Measurements from ENCODE around the gene ZNF282.
"Not testable (repeated sequence)": the region's sequence is repeated elsewhere in the genome, so short reads cannot be mapped to it uniquely, and the experiment has no call there.

The ZNF282 gene

GRCh38 chr7:149226840-149227494 lies 31.6 kb downstream of the ZNF282 start:
- DNase-seq (ENCODE audit: low read depth), result no peak
- TF ChIP-seq CTCF (IDR thresholded peaks at IDR 0.05; ENCODE audit: control insufficient read depth, insufficient read depth, low read depth, low read length, missing control alignments), result no peak
- H3K4me3 ChIP-seq (ENCODE audit: control insufficient read depth, low read depth, low read length), result no peak overlapping the region

GRCh38 chr7:149228831-149229471 lies 33.6 kb downstream of the ZNF282 start:
- TF ChIP-seq CTCF (IDR thresholded peaks at IDR 0.05; ENCODE audit: control insufficient read depth, insufficient read depth, low read depth, low read length, missing control alignments), result no peak
- no peak for DNase-seq (ENCODE audit: low read depth)
- no peak overlapping the region for H3K4me3 ChIP-seq (ENCODE audit: control insufficient read depth, low read depth, low read length)

- no peak for DNase-seq (ENCODE audit: low read depth)
- no peak for TF ChIP-seq CTCF (IDR thresholded peaks at IDR 0.05; ENCODE audit: control insufficient read depth, insufficient read depth, low read depth, low read length, missing control alignments)
- no peak overlapping the region for H3K4me3 ChIP-seq (ENCODE audit: control insufficient read depth, low read depth, low read length)
These were observed 34.2 kb downstream of the ZNF282 start for GRCh38 chr7:149229526-149229925.

- H3K4me3 ChIP-seq (ENCODE audit: control insufficient read depth, low read depth, low read length), result no peak overlapping the region
- no peak for DNase-seq (ENCODE audit: low read depth)
- no peak for TF ChIP-seq CTCF (IDR thresholded peaks at IDR 0.05; ENCODE audit: control insufficient read depth, insufficient read depth, low read depth, low read length, missing control alignments)
These were observed 37.0 kb downstream of the ZNF282 start for GRCh38 chr7:149232362-149232761.

- not testable (repeated sequence) for H3K4me3 ChIP-seq (ENCODE audit: control insufficient read depth, low read depth, low read length)
- DNase-seq (ENCODE audit: low read depth), result peak; percentile 65
These were observed 38.4 kb downstream of the ZNF282 start for GRCh38 chr7:149233655-149234204.

- H3K4me3 ChIP-seq (ENCODE audit: control insufficient read depth, low read depth, low read length), result no peak overlapping the region
- no peak for DNase-seq (ENCODE audit: low read depth)
- no peak for TF ChIP-seq CTCF (IDR thresholded peaks at IDR 0.05; ENCODE audit: control insufficient read depth, insufficient read depth, low read depth, low read length, missing control alignments)
These were observed 42.2 kb downstream of the ZNF282 start for GRCh38 chr7:149237502-149237901.

- H3K4me3 ChIP-seq (ENCODE audit: control insufficient read depth, low read depth, low read length), result no peak overlapping the region
- TF ChIP-seq CTCF (IDR thresholded peaks at IDR 0.05; ENCODE audit: control insufficient read depth, insufficient read depth, low read depth, low read length, missing control alignments), result no peak
- no peak for DNase-seq (ENCODE audit: low read depth)
These were observed 42.7 kb downstream of the ZNF282 start for GRCh38 chr7:149238051-149238450.

Data from AG09309 (cell line).